Hepatocyte (in vitro differentiated cells): ENCODE measurements around the gene ADCY9. TPM values are rescaled to one million over a fixed set of nuclear protein-coding genes. Genes with fewer than 3 reads are reported as not detected.

Experiments
- DNase-seq: peaks from one replicate; pipeline ENCODE4 v3.0.0-alpha.2; 2016; ENCODE audit warnings: low spot score
- H2AFZ ChIP-seq: fragments of 200-600 bp; sonication (generic); 2 replicates; pipeline ENCODE4 v1.6.0; 2016; ENCODE audit warnings: antibody characterized with exemption, mild to moderate bottlenecking
- H3K27ac ChIP-seq: fragments of 200-600 bp; sonication (generic); 2 replicates; pipeline ENCODE4 v1.5.1; 2016; ENCODE audit warnings: mild to moderate bottlenecking
- H3K27me3 ChIP-seq: fragments of 200-600 bp; sonication (generic); 2 replicates; pipeline ENCODE4 v1.6.1; 2016
- H3K36me3 ChIP-seq: fragments of 200-600 bp; sonication (generic); replicated peaks from 2 replicates; pipeline ENCODE4 v1.5.1; 2016; ENCODE audit warnings: low read depth; ENCODE audit not compliant: insufficient read depth
- H3K4me1 ChIP-seq: fragments of 200-600 bp; sonication (generic); 2 replicates; pipeline ENCODE4 v1.5.1; 2016; ENCODE audit warnings: mild to moderate bottlenecking, moderate library complexity; ENCODE audit not compliant: insufficient read depth
- H3K4me2 ChIP-seq: fragments of 200-600 bp; sonication (generic); 2 replicates; pipeline ENCODE4 v1.6.0; 2016
- H3K4me3 ChIP-seq: fragments of 200-600 bp; sonication (generic); 2 replicates; pipeline ENCODE4 v1.5.1; 2016; ENCODE audit warnings: mild to moderate bottlenecking
- H3K79me2 ChIP-seq: fragments of 200-600 bp; sonication (generic); 2 replicates; pipeline ENCODE4 v1.6.0; 2017; ENCODE audit warnings: mild to moderate bottlenecking
- H3K9me2 ChIP-seq: fragments of 200-600 bp; sonication (generic); replicated peaks from 2 replicates; pipeline ENCODE4 v1.6.0; 2017; ENCODE audit warnings: mild to moderate bottlenecking; ENCODE audit not compliant: insufficient read depth
- H3K9me3 ChIP-seq: fragments of 200-600 bp; sonication (generic); 2 replicates; pipeline ENCODE4 v1.5.1; 2016; ENCODE audit warnings: low read depth, mild to moderate bottlenecking
- H4K20me1 ChIP-seq: fragments of 200-600 bp; sonication (generic); 2 replicates; pipeline ENCODE4 v1.6.0; 2016; ENCODE audit warnings: mild to moderate bottlenecking; ENCODE audit not compliant: insufficient read depth, poor library complexity, severe bottlenecking
- CTCF ChIP-seq: fragments of 200-600 bp; sonication (generic); IDR thresholded peaks from 2 replicates; pipeline ENCODE4 v1.5.1; 2016; ENCODE audit warnings: antibody characterized with exemption, mild to moderate bottlenecking; ENCODE audit not compliant: poor library complexity
- EZH2 ChIP-seq: fragments of 200-600 bp; sonication (generic); IDR thresholded peaks from 2 replicates; pipeline ENCODE4 v1.6.1; 2016; ENCODE audit warnings: antibody characterized with exemption, mild to moderate bottlenecking, borderline replicate concordance
- EZH2phosphoT487 ChIP-seq: fragments of 200-600 bp; sonication (generic); IDR thresholded peaks from one replicate; pipeline ENCODE4 v1.6.1; 2018; ENCODE audit warnings: antibody characterized with exemption, mild to moderate bottlenecking, low read depth, moderate library complexity; ENCODE audit not compliant: unreplicated experiment, severe bottlenecking
- WGBS: methylation state at CpG from one replicate; pipeline ENCODE4 v1.1.6; 2016; ENCODE audit warnings: low lambda C conversion rate; ENCODE audit errors: missing lambda C conversion rate; 5-methylcytosine and 5-hydroxymethylcytosine counted together
- polyA plus RNA-seq: library from polyadenylated mRNA; unstranded; fragments of >200 nt; fragmentation: Nextera tagmentation; extraction: Ambion mirVana; gene quantifications from 2 replicates; pipeline ENCODE4 v1.2.1, GENCODE V29; 2016
- total RNA-seq: library from RNA; depleted of rRNA; stranded (reverse); fragments of >200 nt; gene quantifications from 2 replicates; pipeline ENCODE4 v1.2.3, GENCODE V29; 2014

Gene ADCY9
- total and polyA plus RNA-seq, 2 experiments from 2014 or later, result 12.0 to 15.9 TPM

GRCh38 chr16:3977376-3977775 lies 138.9 kb downstream of the ADCY9 start:
- TF ChIP-seq CTCF, result no peak
- no peaks in the 10 kb centered on the region for H3K79me2 ChIP-seq
- 97% methylated on average over 26 of the region's 26 CpGs for WGBS
- H3K4me2 ChIP-seq, result no peak overlapping the region
- no peak overlapping the region for H3K27ac ChIP-seq
- no peaks in the 10 kb centered on the region for H3K9me2 ChIP-seq
- no peaks in the 10 kb centered on the region for H3K36me3 ChIP-seq
- no peak overlapping the region for H2AFZ ChIP-seq
- no peak overlapping the region for H3K4me3 ChIP-seq
- no peak for DNase-seq
- no peaks in the 10 kb centered on the region for H3K27me3 ChIP-seq
- H4K20me1 ChIP-seq, result no peaks in the 10 kb centered on the region
- H3K9me3 ChIP-seq, result no peaks in the 10 kb centered on the region
- peaks cover 12% of the 10 kb centered on the region for H3K4me1 ChIP-seq

- WGBS, result 81% methylated on average over 8 of the region's 8 CpGs
- H3K9me3 ChIP-seq, result no peaks in the 10 kb centered on the region
- no peaks in the 10 kb centered on the region for H4K20me1 ChIP-seq
- no peaks in the 10 kb centered on the region for H3K79me2 ChIP-seq
- no peak overlapping the region for H3K4me2 ChIP-seq
- H3K27ac ChIP-seq, result no peak overlapping the region
- H3K4me3 ChIP-seq, result no peak overlapping the region
- TF ChIP-seq EZH2, result no peak
- no peak for TF ChIP-seq CTCF
- TF ChIP-seq EZH2phosphoT487, result no peak
- no peaks in the 10 kb centered on the region for H3K36me3 ChIP-seq
- H3K4me1 ChIP-seq, result no peaks in the 10 kb centered on the region
- no peaks in the 10 kb centered on the region for H3K27me3 ChIP-seq
- DNase-seq, result no peak
- no peak overlapping the region for H2AFZ ChIP-seq
- no peaks in the 10 kb centered on the region for H3K9me2 ChIP-seq
Observed at GRCh38 chr16:3974751-3975150, 141.5 kb downstream of the ADCY9 start.

GRCh38 chr16:3971706-3972105 lies 144.5 kb downstream of the ADCY9 start:
- WGBS, result 85% methylated on average over 8 of the region's 8 CpGs
- H3K36me3 ChIP-seq, result no peaks in the 10 kb centered on the region
- TF ChIP-seq EZH2, result no peak
- TF ChIP-seq CTCF, result no peak
- TF ChIP-seq EZH2phosphoT487, result no peak

GRCh38 chr16:3971261-3971660 lies 145.0 kb downstream of the ADCY9 start:
- H3K9me2 ChIP-seq, result no peaks in the 10 kb centered on the region
- H3K9me3 ChIP-seq, result no peaks in the 10 kb centered on the region
- H2AFZ ChIP-seq, result no peak overlapping the region
- TF ChIP-seq EZH2phosphoT487 (no peak), CTCF (no peak), EZH2 (no peak)
- peak; percentile 32 for DNase-seq
- H3K4me2 ChIP-seq, result no peak overlapping the region
- H3K4me1 ChIP-seq, result no peaks in the 10 kb centered on the region
- H3K27ac ChIP-seq, result peak overlapping the region; percentile 54
- no peaks in the 10 kb centered on the region for H3K36me3 ChIP-seq
- H3K27me3 ChIP-seq, result no peaks in the 10 kb centered on the region
- WGBS, result 76% methylated on average over 9 of the region's 9 CpGs
- H3K79me2 ChIP-seq, result no peaks in the 10 kb centered on the region
- H4K20me1 ChIP-seq, result no peaks in the 10 kb centered on the region
- no peak overlapping the region for H3K4me3 ChIP-seq

More at GRCh38 chr16:3971706-3972105, 144.5 kb downstream of the ADCY9 start:
- Histone ChIP-seq H3K27me3 (no peaks in the 10 kb centered on the region), H4K20me1 (no peaks in the 10 kb centered on the region), H3K4me2 (no peak overlapping the region), H3K27ac (peak overlapping the region; percentile 54), H3K9me3 (no peaks in the 10 kb centered on the region), H3K79me2 (no peaks in the 10 kb centered on the region), H2AFZ (no peak overlapping the region), H3K4me3 (no peak overlapping the region), H3K4me1 (no peaks in the 10 kb centered on the region), H3K9me2 (no peaks in the 10 kb centered on the region)
- DNase-seq, result no peak
